ENCODE results near the gene HAUS8.

DNA sequence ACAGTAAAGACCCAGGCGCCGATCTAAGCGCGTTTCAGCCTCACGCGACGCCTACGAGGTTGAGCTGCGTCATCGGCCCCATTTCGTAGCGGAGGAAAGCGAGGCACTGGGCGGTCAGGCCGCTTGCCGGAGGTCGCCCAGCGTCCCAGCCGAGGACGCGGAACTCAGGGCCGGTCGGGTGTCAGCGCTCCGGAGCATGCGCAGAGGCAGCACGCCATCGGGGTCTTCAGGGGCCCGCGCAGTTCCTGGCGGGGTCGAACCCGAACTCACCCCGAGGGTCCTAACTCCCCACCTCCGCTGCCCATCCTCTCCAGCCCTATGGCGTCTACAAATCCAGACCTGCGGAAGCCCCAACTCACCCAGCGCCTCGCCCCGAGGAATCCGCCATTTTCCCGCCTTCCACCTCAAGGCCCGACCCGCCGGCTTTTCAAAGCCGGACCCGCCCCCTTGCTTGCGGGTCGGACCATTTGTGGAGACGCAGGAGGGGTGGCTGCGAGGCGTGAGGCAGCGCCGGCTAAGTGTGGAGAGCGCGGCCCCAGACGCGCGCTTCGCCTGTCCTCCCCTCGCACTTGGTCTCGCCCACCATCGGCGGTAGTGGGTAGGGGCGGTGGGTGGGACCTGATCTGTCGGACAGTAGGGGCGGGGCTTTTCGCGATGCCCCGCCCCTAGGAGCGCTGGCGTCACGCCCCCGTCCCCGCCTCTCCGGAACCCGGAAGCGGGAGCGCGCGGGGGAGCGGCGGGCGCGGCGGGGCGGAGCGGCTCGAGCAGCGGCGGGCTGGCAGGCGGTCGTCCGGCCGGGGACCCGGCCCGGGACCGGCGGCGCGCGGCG is at the start of gene HAUS8, which contains the start of gene MYO9B:
- TF ChIP-seq, protein P1, sequence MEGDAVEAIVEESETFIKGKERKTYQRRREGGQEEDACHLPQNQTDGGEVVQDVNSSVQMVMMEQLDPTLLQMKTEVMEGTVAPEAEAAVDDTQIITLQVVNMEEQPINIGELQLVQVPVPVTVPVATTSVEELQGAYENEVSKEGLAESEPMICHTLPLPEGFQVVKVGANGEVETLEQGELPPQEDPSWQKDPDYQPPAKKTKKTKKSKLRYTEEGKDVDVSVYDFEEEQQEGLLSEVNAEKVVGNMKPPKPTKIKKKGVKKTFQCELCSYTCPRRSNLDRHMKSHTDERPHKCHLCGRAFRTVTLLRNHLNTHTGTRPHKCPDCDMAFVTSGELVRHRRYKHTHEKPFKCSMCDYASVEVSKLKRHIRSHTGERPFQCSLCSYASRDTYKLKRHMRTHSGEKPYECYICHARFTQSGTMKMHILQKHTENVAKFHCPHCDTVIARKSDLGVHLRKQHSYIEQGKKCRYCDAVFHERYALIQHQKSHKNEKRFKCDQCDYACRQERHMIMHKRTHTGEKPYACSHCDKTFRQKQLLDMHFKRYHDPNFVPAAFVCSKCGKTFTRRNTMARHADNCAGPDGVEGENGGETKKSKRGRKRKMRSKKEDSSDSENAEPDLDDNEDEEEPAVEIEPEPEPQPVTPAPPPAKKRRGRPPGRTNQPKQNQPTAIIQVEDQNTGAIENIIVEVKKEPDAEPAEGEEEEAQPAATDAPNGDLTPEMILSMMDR (IDR thresholded peaks at IDR 0.05; ENCODE audit: poor library complexity), result no peak
- no peak for TF ChIP-seq EZH2 (IDR thresholded peaks at IDR 0.05; ENCODE audit: borderline replicate concordance)

All from hepatocyte (in vitro differentiated cells).